GDM1 (cell line): ENCODE results near the gene TRIM61.
"Not testable (repeated sequence)": the region's sequence is repeated elsewhere in the genome, so short reads cannot be mapped to it uniquely, and the experiment has no call there.

Experiments used
- DNase-seq: peaks from one replicate; lab custom pipeline; 2025; lab: John Stamatoyannopoulos, UW

The TRIM61 gene

GRCh38 chr4:164956766-164957643 lies 20.5 kb downstream of the TRIM61 start:
- no peak for DNase-seq

GRCh38 chr4:164955107-164955805 lies 22.2 kb downstream of the TRIM61 start:
- no peak for DNase-seq

GRCh38 chr4:164952551-164952950 lies 24.9 kb downstream of the TRIM61 start:
- DNase-seq: no peak

GRCh38 chr4:164949448-164950143 lies 27.9 kb downstream of the TRIM61 start:
- no peak for DNase-seq

- no peak for DNase-seq
These were observed 28.5 kb downstream of the TRIM61 start for GRCh38 chr4:164948975-164949374.

GRCh38 chr4:164948006-164948405 lies 29.5 kb downstream of the TRIM61 start:
- DNase-seq: not testable (repeated sequence)

- no peak for DNase-seq
These were observed 30.6 kb downstream of the TRIM61 start for GRCh38 chr4:164946810-164947209.

- no peak for DNase-seq
These were observed 32.3 kb downstream of the TRIM61 start for GRCh38 chr4:164945146-164945545.

- no peak for DNase-seq
These were observed 34.3 kb downstream of the TRIM61 start for GRCh38 chr4:164943192-164943591.

GRCh38 chr4:164937576-164938270 lies 39.7 kb downstream of the TRIM61 start:
- no peak for DNase-seq

- not testable (repeated sequence) for DNase-seq
These were observed 41.4 kb downstream of the TRIM61 start for GRCh38 chr4:164935865-164936606.

- no peak for DNase-seq
These were observed 42.1 kb downstream of the TRIM61 start for GRCh38 chr4:164935363-164935762.

GRCh38 chr4:164933244-164933643 lies 44.2 kb downstream of the TRIM61 start:
- DNase-seq: no peak

- no peak for DNase-seq
These were observed 45.7 kb downstream of the TRIM61 start for GRCh38 chr4:164931551-164932324.

GRCh38 chr4:164930647-164931046 lies 46.8 kb downstream of the TRIM61 start:
- DNase-seq: no peak

GRCh38 chr4:164927101-164927500 lies 50.4 kb downstream of the TRIM61 start:
- not testable (repeated sequence) for DNase-seq

- no peak for DNase-seq
These were observed 51.2 kb downstream of the TRIM61 start for GRCh38 chr4:164926301-164926700.

GRCh38 chr4:164924670-164925238 lies 52.7 kb downstream of the TRIM61 start:
- DNase-seq: no peak

- no peak for DNase-seq
These were observed 58.5 kb downstream of the TRIM61 start for GRCh38 chr4:164918956-164919355.
